Spleen (tissue), 7 donors: ENCODE measurements around the gene ENSA.

Experiments
- POLR2A ChIP-seq, 3 donors: fragments of 450-650 bp; IDR thresholded peaks; one replicate each; pipeline ENCODE4 v1.5.1; 2017; ENCODE audit warnings: antibody characterized with exemption in 3 of 3, mild to moderate bottlenecking in 1 of 3
- POLR2AphosphoS5 ChIP-seq, 3 donors: sonication (generic); formaldehyde crosslinking; IDR thresholded peaks; one replicate each; pipeline ENCODE4 v1.5.1; 2017; ENCODE audit warnings: antibody characterized with exemption in 3 of 3
- TF ChIP-seq, protein P1 (sequence below), 11 experiments: fragments of 200-600 bp in 7 of 11; fragments of 450-650 bp in 4 of 11; sonication (generic) in 4 of 11; IDR thresholded peaks in 8 of 11; conservative IDR thresholded peaks in 3 of 11; 1 replicate in 7 of 11; 2 replicates in 4 of 11; pipeline versions ENCODE4 v1.4.0 to v1.8.0; 2016 to 2021; ENCODE audit warnings: antibody characterized with exemption in 11 of 11, inconsistent platforms in 4 of 11, mild to moderate bottlenecking in 1 of 11
- donor health status: DM: no; HTN: no; CAD: no; lungs with moderate emphysema.
- donor health status: DM: no; HTN: no; CAD: no.
- donor health status: DM: no; HTN: no; CAD: no.

DNA sequence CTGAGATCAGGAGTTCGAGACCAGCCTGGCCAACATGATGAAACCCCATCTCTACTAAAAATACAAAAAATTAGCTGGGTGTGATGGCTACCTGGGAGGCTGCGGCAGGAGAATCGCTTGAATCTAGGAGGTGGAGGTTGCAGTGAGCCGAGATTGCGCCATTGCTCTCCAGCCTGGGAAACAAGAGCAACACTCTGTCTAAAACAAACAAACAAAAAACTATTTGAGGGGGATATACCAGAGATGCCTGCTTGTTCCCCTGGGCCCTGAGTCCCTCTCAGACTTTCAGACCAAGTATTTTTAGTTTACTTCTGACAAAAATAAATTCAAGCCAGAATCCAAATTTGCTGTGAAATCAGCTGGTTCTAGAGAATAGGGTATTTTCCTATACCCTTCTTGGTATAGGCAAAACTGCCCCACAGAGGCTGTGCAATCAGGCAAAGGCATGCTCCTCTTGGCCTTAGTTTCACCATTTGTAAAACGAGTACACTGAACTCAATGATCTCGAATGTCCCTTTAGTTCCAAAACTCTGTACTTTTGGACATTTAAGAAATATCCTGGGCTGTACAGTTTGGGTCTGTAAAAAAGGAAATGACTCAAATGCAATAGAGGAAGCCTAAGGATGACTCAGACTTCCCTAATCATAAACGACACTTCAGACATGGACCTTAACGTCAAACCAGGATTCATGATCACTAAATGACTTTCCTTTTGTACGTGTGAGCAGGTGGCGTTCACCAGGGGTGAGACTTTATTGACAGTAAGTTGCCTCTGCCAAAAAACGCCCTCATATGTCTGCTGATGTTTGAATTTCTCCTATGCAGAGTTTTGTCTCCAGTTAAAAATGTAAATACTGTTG lies 16.1 kb downstream of the ENSA start:
- TF ChIP-seq, protein P1, sequence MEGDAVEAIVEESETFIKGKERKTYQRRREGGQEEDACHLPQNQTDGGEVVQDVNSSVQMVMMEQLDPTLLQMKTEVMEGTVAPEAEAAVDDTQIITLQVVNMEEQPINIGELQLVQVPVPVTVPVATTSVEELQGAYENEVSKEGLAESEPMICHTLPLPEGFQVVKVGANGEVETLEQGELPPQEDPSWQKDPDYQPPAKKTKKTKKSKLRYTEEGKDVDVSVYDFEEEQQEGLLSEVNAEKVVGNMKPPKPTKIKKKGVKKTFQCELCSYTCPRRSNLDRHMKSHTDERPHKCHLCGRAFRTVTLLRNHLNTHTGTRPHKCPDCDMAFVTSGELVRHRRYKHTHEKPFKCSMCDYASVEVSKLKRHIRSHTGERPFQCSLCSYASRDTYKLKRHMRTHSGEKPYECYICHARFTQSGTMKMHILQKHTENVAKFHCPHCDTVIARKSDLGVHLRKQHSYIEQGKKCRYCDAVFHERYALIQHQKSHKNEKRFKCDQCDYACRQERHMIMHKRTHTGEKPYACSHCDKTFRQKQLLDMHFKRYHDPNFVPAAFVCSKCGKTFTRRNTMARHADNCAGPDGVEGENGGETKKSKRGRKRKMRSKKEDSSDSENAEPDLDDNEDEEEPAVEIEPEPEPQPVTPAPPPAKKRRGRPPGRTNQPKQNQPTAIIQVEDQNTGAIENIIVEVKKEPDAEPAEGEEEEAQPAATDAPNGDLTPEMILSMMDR (IDR thresholded peaks at IDR 0.05 in 8 of 11, conservative IDR thresholded peaks at IDR 0.05 in 3 of 11) = peak in 1 of 11 experiments; percentile 14
- TF ChIP-seq POLR2A (IDR thresholded peaks at IDR 0.05) = no peak
- peak in 2 of 3 donors; percentile 35 to 89 for TF ChIP-seq POLR2AphosphoS5 (IDR thresholded peaks at IDR 0.05)
